Measurements from ENCODE around the gene CCDC149. TPM values are rescaled to one million over a fixed set of nuclear protein-coding genes. Genes with fewer than 3 reads are reported as not detected.

The CCDC149 gene
- total RNA-seq, 1 donor from 2014 or later, result 20.6 TPM

GRCh38 chr4:24849351-24849750 is 63.5 kb downstream of the CCDC149 start:
- TF ChIP-seq CTCF (IDR thresholded peaks at IDR 0.05), result no peak
- no peak overlapping the region for H3K4me3 Mint-ChIP-seq (ENCODE audit: unreplicated experiment)
- DNase-seq (ENCODE audit: extremely low spot score, unreplicated experiment), result no peak
- no peak overlapping the region for H3K27ac Mint-ChIP-seq (ENCODE audit: unreplicated experiment)
- H3K27me3 Mint-ChIP-seq (ENCODE audit: unreplicated experiment), result no peaks in the 10 kb centered on the region
- peaks cover 33% of the 10 kb centered on the region for H3K4me1 Mint-ChIP-seq (ENCODE audit: unreplicated experiment)
- peaks cover 10% of the 10 kb centered on the region for H3K36me3 Mint-ChIP-seq (ENCODE audit: unreplicated experiment)
- H3K9me3 Mint-ChIP-seq (ENCODE audit: unreplicated experiment), result no peaks in the 10 kb centered on the region

- DNase-seq (ENCODE audit: extremely low spot score, unreplicated experiment), result no peak
- TF ChIP-seq CTCF (IDR thresholded peaks at IDR 0.05), result no peak
- H3K36me3 Mint-ChIP-seq (ENCODE audit: unreplicated experiment), result peaks cover 5% of the 10 kb centered on the region
- peaks cover 19% of the 10 kb centered on the region for H3K4me1 Mint-ChIP-seq (ENCODE audit: unreplicated experiment)
- no peaks in the 10 kb centered on the region for H3K9me3 Mint-ChIP-seq (ENCODE audit: unreplicated experiment)
- no peaks in the 10 kb centered on the region for H3K27me3 Mint-ChIP-seq (ENCODE audit: unreplicated experiment)
- H3K4me3 Mint-ChIP-seq (ENCODE audit: unreplicated experiment), result no peak overlapping the region
- no peak overlapping the region for H3K27ac Mint-ChIP-seq (ENCODE audit: unreplicated experiment)
These were observed 66.1 kb downstream of the CCDC149 start for GRCh38 chr4:24846716-24847115.

- peaks cover 11% of the 10 kb centered on the region for H3K4me1 Mint-ChIP-seq (ENCODE audit: unreplicated experiment)
- DNase-seq (ENCODE audit: extremely low spot score, unreplicated experiment), result no peak
- no peak for TF ChIP-seq CTCF (IDR thresholded peaks at IDR 0.05)
- H3K27ac Mint-ChIP-seq (ENCODE audit: unreplicated experiment), result no peak overlapping the region
- H3K36me3 Mint-ChIP-seq (ENCODE audit: unreplicated experiment), result peaks cover 5% of the 10 kb centered on the region
- no peaks in the 10 kb centered on the region for H3K9me3 Mint-ChIP-seq (ENCODE audit: unreplicated experiment)
- no peaks in the 10 kb centered on the region for H3K27me3 Mint-ChIP-seq (ENCODE audit: unreplicated experiment)
- no peak overlapping the region for H3K4me3 Mint-ChIP-seq (ENCODE audit: unreplicated experiment)
These were observed 66.9 kb downstream of the CCDC149 start for GRCh38 chr4:24845902-24846301.

- Mint-ChIP-seq H3K9me3 (ENCODE audit: unreplicated experiment) (no peaks in the 10 kb centered on the region), H3K36me3 (ENCODE audit: unreplicated experiment) (peaks cover 9% of the 10 kb centered on the region), H3K27me3 (ENCODE audit: unreplicated experiment) (no peaks in the 10 kb centered on the region), H3K27ac (ENCODE audit: unreplicated experiment) (no peak overlapping the region), H3K4me1 (ENCODE audit: unreplicated experiment) (peaks cover 4% of the 10 kb centered on the region), H3K4me3 (ENCODE audit: unreplicated experiment) (no peak overlapping the region)
- no peak for DNase-seq (ENCODE audit: extremely low spot score, unreplicated experiment)
- no peak for TF ChIP-seq CTCF (IDR thresholded peaks at IDR 0.05)
These were observed 67.7 kb downstream of the CCDC149 start for GRCh38 chr4:24845132-24845531.

GRCh38 chr4:24843096-24843495 is 69.7 kb downstream of the CCDC149 start:
- no peak overlapping the region for H3K4me3 Mint-ChIP-seq (ENCODE audit: unreplicated experiment)
- no peaks in the 10 kb centered on the region for H3K27me3 Mint-ChIP-seq (ENCODE audit: unreplicated experiment)
- no peak for DNase-seq (ENCODE audit: extremely low spot score, unreplicated experiment)
- H3K4me1 Mint-ChIP-seq (ENCODE audit: unreplicated experiment), result no peaks in the 10 kb centered on the region
- no peak for TF ChIP-seq CTCF (IDR thresholded peaks at IDR 0.05)
- H3K27ac Mint-ChIP-seq (ENCODE audit: unreplicated experiment), result no peak overlapping the region
- no peaks in the 10 kb centered on the region for H3K9me3 Mint-ChIP-seq (ENCODE audit: unreplicated experiment)
- H3K36me3 Mint-ChIP-seq (ENCODE audit: unreplicated experiment), result peaks cover 10% of the 10 kb centered on the region

All from osteocyte (in vitro differentiated cells).